ENCODE measurements around the gene NELFB.

- TF ChIP-seq CTCF (IDR thresholded peaks at IDR 0.05) (no peak), POLR2A (IDR thresholded peaks at IDR 0.05) (no peak)
Measured at GRCh38 chr9:137247916-137248175, 7.3 kb upstream of the NELFB start.
